HepG2 (cell line): ENCODE results near the gene GNAI2.

ENCODE experiments used
- CTCF ChIP-seq: sonication (generic); formaldehyde crosslinking; IDR thresholded peaks from 2 replicates; pipeline ENCODE4 v1.5.0; 2020; ENCODE audit warnings: mild to moderate bottlenecking, missing genetic modification reagents, moderate library complexity
- ELF1 ChIP-seq: sonication (generic); formaldehyde crosslinking; IDR thresholded peaks from 2 replicates; pipeline ENCODE4 v1.4.0; 2020; ENCODE audit warnings: missing genetic modification reagents
- ELK4 ChIP-seq: sonication (generic); formaldehyde crosslinking; IDR thresholded peaks from 2 replicates; pipeline ENCODE4 v1.9.0; 2021; ENCODE audit warnings: missing genetic modification reagents, borderline replicate concordance
- ETV6 ChIP-seq: sonication (generic); formaldehyde crosslinking; conservative IDR thresholded peaks from 2 replicates; pipeline ENCODE4 v1.4.0; 2020; ENCODE audit warnings: missing genetic modification reagents
- EZH2 ChIP-seq: conservative IDR thresholded peaks from 2 replicates; pipeline ENCODE4 v1.6.1; 2012; ENCODE audit warnings: mild to moderate bottlenecking, low read depth, low read length, moderate library complexity
- JUNB ChIP-seq: sonication (generic); formaldehyde crosslinking; IDR thresholded peaks from 2 replicates; pipeline ENCODE4 v1.8.0; 2022; ENCODE audit warnings: missing genetic modification reagents, mild to moderate bottlenecking, borderline replicate concordance
- POLR2AphosphoS5 ChIP-seq: IDR thresholded peaks from 2 replicates; pipeline ENCODE4 v1.6.1; 2012; ENCODE audit warnings: low read depth, low read length
- RCOR2 ChIP-seq: IDR thresholded peaks from 2 replicates; pipeline ENCODE4 v1.6.1; 2016; ENCODE audit warnings: missing biosample characterization, missing genetic modification reagents
- TRIM22 ChIP-seq: fragments of 450-650 bp; IDR thresholded peaks from 2 replicates; pipeline ENCODE4 v1.6.1; 2017
- USF2 ChIP-seq, 2 experiments: sonication (generic) in 1 of 2; formaldehyde crosslinking in 1 of 2; IDR thresholded peaks; 2 replicates each; pipeline versions ENCODE4 v1.5.1 to v1.6.1; 2011 to 2020; ENCODE audit warnings: borderline replicate concordance in 1 of 2, low read depth in 1 of 2, low read length in 1 of 2, mild to moderate bottlenecking in 1 of 2, missing genetic modification reagents in 1 of 2, moderate library complexity in 1 of 2
- ZBTB2 ChIP-seq: sonication (generic); formaldehyde crosslinking; IDR thresholded peaks from 2 replicates; pipeline ENCODE4 v1.8.0; 2022; ENCODE audit warnings: low read depth, missing genetic modification reagents
- ZBTB7B ChIP-seq: sonication (generic); formaldehyde crosslinking; IDR thresholded peaks from 2 replicates; pipeline ENCODE4 v1.4.0; 2020; ENCODE audit warnings: missing genetic modification reagents
- ZNF614 ChIP-seq: IDR thresholded peaks from 2 replicates; pipeline ENCODE4 v1.6.1; 2018; ENCODE audit warnings: missing biosample characterization, missing genetic modification reagents, inconsistent platforms, borderline replicate concordance
- ZSCAN25 ChIP-seq: sonication (generic); formaldehyde crosslinking; IDR thresholded peaks from 2 replicates; pipeline ENCODE4 v1.8.0; 2022; ENCODE audit warnings: mild to moderate bottlenecking, missing genetic modification reagents

GRCh38 chr3:50248387-50248786 is 12.4 kb downstream of the GNAI2 start:
- TF ChIP-seq USF2 (IDR thresholded peaks at IDR 0.05; ENCODE audit: low read depth, low read length) (no peak), USF2 (CRISPR knock-in tag; IDR thresholded peaks at IDR 0.05; ENCODE audit: borderline replicate concordance) (no peak), TRIM22 (no peak), JUNB (CRISPR knock-in tag) (no peak), CTCF (CRISPR knock-in tag) (no peak), ZBTB2 (no peak), ELK4 (CRISPR knock-in tag) (no peak), RCOR2 (CRISPR knock-in tag) (no peak), POLR2AphosphoS5 (no peak), ZBTB7B (CRISPR knock-in tag) (no peak), ZSCAN25 (CRISPR knock-in tag) (no peak), ZNF614 (no peak), ETV6 (CRISPR knock-in tag) (no peak), ELF1 (CRISPR knock-in tag) (no peak), EZH2 (no peak)
